ENCODE results near the gene LOXL4.
"Not testable (repeated sequence)": the region's sequence is repeated elsewhere in the genome, so short reads cannot be mapped to it uniquely, and the experiment has no call there.

The LOXL4 gene

DNA sequence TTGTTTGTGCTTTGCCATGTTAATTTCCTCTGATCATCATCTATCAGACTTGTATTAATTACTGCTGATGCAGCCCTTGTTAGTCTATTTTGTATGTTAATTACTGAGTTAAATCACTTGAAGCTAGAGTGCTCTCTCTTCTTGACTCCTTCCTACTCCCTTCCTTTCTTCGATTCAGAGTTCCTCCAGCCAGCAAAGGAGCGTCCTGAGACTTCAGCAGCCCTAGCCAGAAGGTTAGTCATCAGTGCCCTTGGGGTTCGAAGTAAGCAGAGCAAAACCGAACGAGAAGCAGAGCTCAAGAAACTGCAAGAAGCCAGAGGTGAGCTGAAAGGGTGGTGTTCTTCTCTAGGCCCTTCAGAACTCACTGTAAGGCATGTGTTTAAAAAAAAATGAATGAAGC lies 32.1 kb downstream of the LOXL4 start:
- H3K4me3 ChIP-seq (ENCODE audit: low read depth, low read length), result no peak overlapping the region
- no peak for TF ChIP-seq CTCF (IDR thresholded peaks at IDR 0.05; ENCODE audit: borderline replicate concordance, insufficient read depth, low read depth, low read length)

DNA sequence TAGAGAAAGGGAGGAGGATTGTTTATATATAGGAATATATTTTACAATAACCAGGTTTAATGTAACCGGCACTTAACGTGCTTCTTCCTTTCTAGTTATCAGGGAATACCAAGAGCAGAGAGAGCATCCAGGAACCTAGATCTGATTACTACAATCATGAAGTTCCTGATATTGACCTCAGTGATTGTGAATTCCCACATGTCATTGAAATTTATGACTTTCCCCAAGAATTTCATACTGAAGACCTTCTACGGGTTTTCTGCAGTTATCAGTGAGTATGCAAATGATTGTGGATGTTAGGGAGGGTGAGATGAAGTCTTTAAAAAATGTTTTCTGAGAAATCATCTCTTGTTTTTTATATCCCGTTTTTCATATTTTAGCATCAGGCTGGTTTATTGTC lies 36.6 kb downstream of the LOXL4 start:
- no peak for TF ChIP-seq CTCF (IDR thresholded peaks at IDR 0.05; ENCODE audit: borderline replicate concordance, insufficient read depth, low read depth, low read length)
- H3K4me3 ChIP-seq (ENCODE audit: low read depth, low read length), result no peak overlapping the region

DNA sequence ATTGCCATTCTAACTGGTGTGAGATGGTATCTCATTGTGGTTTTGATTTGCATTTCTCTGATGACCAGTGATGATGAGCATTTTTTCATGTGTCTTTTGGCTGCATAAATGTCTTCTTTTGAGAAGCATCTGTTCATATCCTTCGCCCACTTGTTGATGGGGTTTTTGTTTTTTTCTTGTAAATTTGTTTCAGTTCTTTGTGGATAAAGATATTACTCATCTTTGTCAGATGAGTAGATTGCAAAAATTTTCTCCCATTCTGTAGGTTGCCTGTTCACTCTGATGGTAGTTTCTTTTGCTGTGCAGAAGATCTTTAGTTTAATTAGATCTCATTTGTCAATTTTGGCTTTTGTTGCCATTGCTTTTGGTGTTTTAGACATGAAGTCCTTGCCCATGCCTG lies 39.7 kb downstream of the LOXL4 start:
- H3K4me3 ChIP-seq (ENCODE audit: low read depth, low read length), result not testable (repeated sequence)

DNA sequence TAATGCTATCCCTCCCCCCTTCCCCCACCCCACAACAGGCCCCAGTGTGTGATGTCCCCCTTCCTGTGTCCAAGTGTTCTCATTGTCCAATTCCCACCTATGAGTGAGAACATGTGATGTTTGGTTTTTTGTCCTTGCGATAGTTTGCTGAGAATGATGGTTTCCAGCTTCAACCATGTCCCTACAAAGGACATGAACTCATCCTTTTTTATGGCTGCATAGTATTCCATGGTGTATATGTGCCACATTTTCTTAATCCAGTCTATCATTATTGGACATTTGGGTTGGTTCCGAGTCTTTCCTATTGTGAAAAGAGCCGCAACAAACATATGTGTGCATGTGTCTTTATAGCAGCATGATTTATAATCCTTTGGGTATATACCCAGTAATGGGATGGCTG lies 40.3 kb downstream of the LOXL4 start:
- H3K4me3 ChIP-seq (ENCODE audit: low read depth, low read length), result not testable (repeated sequence)

DNA sequence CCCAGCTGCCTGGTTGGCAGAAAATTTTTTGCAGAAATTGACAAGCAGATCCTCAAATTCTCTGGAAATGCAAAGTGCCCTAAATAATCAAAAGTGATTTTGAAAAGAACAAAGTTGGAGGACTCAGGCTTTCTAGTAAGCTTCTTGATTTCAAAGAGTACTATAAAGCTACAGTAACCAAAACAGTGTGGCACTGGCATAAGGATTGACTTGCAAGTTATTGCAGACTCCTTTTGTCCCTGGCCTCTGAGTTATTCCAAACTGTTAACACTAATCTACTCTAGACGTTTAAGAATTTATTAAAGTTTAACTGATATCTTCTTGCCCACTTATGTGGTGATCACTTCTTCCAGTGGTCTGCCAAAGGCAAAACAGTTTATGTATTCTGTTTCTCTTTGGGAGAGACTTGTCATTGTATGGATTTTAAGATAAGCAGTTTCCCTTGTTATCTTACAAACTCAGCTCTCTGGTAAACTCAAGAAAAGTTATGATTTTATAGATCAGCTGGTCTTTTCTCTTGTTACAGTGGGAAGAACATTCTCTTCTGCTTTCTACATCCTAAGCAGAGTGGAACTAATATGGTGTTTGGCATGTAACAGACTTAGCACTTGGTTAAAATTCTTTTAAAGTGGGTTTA lies 41.4 kb downstream of the LOXL4 start:
- TF ChIP-seq CTCF (IDR thresholded peaks at IDR 0.05; ENCODE audit: borderline replicate concordance, insufficient read depth, low read depth, low read length), result no peak
- no peak overlapping the region for H3K4me3 ChIP-seq (ENCODE audit: low read depth, low read length)

DNA sequence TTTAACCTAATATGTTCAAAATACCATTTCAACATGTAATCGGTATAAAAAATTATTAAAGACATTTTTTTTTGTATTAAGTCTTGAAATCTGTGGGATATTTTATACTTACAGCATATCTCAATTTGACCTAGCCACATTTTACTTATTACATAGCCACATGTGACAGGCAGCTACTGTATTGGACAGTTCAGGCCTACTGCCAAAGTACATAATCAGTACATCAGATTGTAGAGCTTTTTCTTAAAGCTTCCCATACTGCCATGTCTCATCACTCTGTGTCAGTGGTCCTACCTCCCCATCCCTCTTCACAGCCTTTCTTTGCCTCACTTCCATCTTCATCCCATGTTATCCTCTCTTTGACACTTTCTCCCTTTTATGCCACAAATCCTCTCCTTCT lies 43.0 kb downstream of the LOXL4 start:
- no peak overlapping the region for H3K4me3 ChIP-seq (ENCODE audit: low read depth, low read length)
- no peak for TF ChIP-seq CTCF (IDR thresholded peaks at IDR 0.05; ENCODE audit: borderline replicate concordance, insufficient read depth, low read depth, low read length)

GRCh38 chr10:98224509-98224908 lies 43.5 kb downstream of the LOXL4 start:
- TF ChIP-seq CTCF (IDR thresholded peaks at IDR 0.05; ENCODE audit: borderline replicate concordance, insufficient read depth, low read depth, low read length), result no peak
- no peak overlapping the region for H3K4me3 ChIP-seq (ENCODE audit: low read depth, low read length)

- no peak overlapping the region for H3K4me3 ChIP-seq (ENCODE audit: low read depth, low read length)
- no peak for TF ChIP-seq CTCF (IDR thresholded peaks at IDR 0.05; ENCODE audit: borderline replicate concordance, insufficient read depth, low read depth, low read length)
Observed at GRCh38 chr10:98223874-98224273, 44.1 kb downstream of the LOXL4 start.
